Colonic mucosa (tissue), 4 donors: ENCODE measurements around the gene TMEM60. TPM values are rescaled to one million over a fixed set of nuclear protein-coding genes. Genes with fewer than 3 reads are reported as not detected.

Source experiments
- DNase-seq: peaks from one replicate; pipeline ENCODE4 v3.0.0-alpha.2; 2020
- H3K27ac ChIP-seq: fragments of 200-600 bp; one replicate; pipeline ENCODE4 v1.8.0; 2021
- H3K27me3 ChIP-seq: fragments of 200-600 bp; one replicate; pipeline ENCODE4 v1.8.0; 2021
- H3K36me3 ChIP-seq: fragments of 200-600 bp; one replicate; pipeline ENCODE4 v1.8.0; 2021
- H3K4me1 ChIP-seq: fragments of 200-600 bp; one replicate; pipeline ENCODE4 v1.8.0; 2021; ENCODE audit warnings: mild to moderate bottlenecking
- H3K4me3 ChIP-seq: fragments of 200-600 bp; one replicate; pipeline ENCODE4 v1.8.0; 2021
- H3K9ac ChIP-seq, 2 donors: one replicate each; pipeline ENCODE4 v1.7.0; 2013; ENCODE audit warnings: control low read depth in 2 of 2, low read depth in 2 of 2, low read length in 2 of 2
- H3K9me3 ChIP-seq: fragments of 200-600 bp; one replicate; pipeline ENCODE4 v1.8.0; 2021
- intact Hi-C: fragments of 100-400 bp; cut with DNase I; formaldehyde crosslinking; loops from one replicate; pipeline ENCODE4 v1.14.1; 2022
- total RNA-seq, 2 donors: library from RNA; stranded (reverse); fragmentation: NEBNext Ultra II Directional in 1 of 2; extraction: Animal tissue kit (Norgen Biotek cat#: 25700) in 1 of 2; gene quantifications; one replicate each; pipeline ENCODE4 v1.2.1, GENCODE V29; 2021
- TF ChIP-seq, protein P1 (sequence below): fragments of 200-600 bp; IDR thresholded peaks from one replicate; pipeline ENCODE4 v1.8.0; 2022; ENCODE audit warnings: antibody characterized with exemption, mild to moderate bottlenecking
- donor health status: healthy.
- donor health status: DM: no; HTN: no; CAD: no.
- donor health status: DM: no; HTN: no; CAD: no.

The TMEM60 gene, protein sequence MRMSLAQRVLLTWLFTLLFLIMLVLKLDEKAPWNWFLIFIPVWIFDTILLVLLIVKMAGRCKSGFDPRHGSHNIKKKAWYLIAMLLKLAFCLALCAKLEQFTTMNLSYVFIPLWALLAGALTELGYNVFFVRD
- total RNA-seq, result 10 to 100 TPM; 12.6 to 19.8 TPM

DNA sequence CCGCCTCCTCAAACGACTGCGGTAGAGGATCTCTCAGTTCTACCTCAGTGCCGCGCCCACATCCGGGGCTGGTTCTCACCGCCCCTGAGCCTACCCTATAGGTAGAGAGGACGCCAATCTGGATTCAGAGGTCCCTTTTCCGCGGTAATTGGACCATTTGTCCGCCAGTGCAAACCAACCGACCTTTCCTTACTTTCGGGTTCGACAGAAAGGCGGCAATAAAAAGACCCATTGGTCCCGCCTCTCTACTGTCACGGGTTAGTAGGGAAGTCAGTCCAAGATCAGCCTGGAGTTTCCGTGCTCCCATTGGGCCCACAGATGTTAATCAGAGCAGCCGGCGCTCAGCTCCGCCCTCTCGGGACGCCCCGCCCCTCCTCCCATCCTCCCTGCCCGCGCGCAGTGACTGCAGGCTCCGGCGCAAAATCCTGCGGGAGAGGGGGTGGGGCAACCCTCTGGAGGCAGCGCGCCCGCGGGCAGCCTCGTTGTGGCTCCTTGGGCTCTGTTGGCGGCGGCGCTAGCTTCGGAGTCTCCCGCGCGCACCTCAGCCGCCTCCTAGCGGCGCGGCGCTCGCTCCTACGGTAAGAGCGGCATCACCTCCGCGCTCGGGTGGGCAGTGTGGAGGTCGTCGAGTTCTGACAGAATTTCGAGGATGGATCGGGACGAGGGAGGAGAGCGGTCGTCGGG lies at the start of gene TMEM60, which contains the start of gene PHTF2:
TSS of gene TMEM60 (minus strand) at position 41 of the 684 bp plus-strand sequence. CDS start 4,061 bp downstream, outside the sequence.
TSS of gene PHTF2 (plus strand) at position 380 of the 684 bp plus-strand sequence.
- intact Hi-C loops, result no loop called here
- no peaks in the 10 kb centered on the region for H3K36me3 ChIP-seq
- peaks cover 11% of the 10 kb centered on the region for H3K4me1 ChIP-seq
- H3K4me3 ChIP-seq, result peak within 1 kb of the TSS; percentile 89
- H3K27me3 ChIP-seq, result no peaks in the 10 kb centered on the region
- peak; percentile 99 for DNase-seq
- H3K27ac ChIP-seq, result peak within 1 kb of the TSS; percentile 90
- no peaks in the 10 kb centered on the region for H3K9me3 ChIP-seq
- TF ChIP-seq, protein P1, sequence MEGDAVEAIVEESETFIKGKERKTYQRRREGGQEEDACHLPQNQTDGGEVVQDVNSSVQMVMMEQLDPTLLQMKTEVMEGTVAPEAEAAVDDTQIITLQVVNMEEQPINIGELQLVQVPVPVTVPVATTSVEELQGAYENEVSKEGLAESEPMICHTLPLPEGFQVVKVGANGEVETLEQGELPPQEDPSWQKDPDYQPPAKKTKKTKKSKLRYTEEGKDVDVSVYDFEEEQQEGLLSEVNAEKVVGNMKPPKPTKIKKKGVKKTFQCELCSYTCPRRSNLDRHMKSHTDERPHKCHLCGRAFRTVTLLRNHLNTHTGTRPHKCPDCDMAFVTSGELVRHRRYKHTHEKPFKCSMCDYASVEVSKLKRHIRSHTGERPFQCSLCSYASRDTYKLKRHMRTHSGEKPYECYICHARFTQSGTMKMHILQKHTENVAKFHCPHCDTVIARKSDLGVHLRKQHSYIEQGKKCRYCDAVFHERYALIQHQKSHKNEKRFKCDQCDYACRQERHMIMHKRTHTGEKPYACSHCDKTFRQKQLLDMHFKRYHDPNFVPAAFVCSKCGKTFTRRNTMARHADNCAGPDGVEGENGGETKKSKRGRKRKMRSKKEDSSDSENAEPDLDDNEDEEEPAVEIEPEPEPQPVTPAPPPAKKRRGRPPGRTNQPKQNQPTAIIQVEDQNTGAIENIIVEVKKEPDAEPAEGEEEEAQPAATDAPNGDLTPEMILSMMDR, result peak; percentile 30
- peak within 1 kb of the TSS; percentile 94 to 100 for H3K9ac ChIP-seq

DNA sequence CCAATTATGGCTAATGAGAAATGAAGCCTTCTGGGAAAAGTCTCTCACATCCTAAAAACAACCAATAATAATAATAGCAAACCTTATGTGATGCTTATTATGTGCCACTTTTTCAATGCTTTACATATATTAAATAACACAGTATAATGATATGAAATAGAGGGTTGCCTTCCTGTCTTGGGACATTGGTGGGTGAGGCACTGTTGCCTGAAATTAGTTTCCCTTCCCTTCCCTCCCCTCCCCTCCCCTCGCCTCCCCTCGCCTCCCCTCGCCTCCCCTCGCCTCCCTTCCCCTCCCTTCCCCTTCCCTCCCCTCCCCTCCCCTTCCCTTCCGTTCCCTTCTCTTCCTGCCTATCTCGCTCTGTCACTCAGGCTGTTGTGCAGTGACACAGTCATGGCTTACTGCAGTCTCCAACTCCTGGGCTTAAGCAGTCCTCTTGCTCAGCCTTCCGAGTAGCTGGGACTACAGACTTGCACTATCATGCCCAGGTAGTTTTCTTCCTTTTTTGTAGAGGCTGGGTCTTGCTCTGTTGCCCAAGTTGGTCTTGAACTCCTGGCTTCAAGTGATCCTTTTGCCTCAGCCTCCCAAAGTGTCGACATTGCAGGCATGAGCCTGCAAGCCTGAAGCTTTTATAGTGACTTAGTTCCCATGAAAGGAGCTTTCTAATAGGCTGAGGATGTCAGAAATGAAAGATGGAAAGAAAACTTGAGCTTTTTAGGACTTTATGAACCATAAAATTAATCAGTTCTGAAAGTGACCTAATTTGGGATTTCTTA lies 48.3 kb upstream of the TMEM60 start:
- no peak for DNase-seq
- Histone ChIP-seq H3K27me3 (no peaks in the 10 kb centered on the region), H3K9ac (no peak overlapping the region), H3K4me1 (no peaks in the 10 kb centered on the region), H3K4me3 (no peak overlapping the region), H3K27ac (no peak overlapping the region), H3K36me3 (no peaks in the 10 kb centered on the region), H3K9me3 (no peaks in the 10 kb centered on the region)
- TF ChIP-seq, protein P1, result no peak
- intact Hi-C loops, result no loop called here

DNA sequence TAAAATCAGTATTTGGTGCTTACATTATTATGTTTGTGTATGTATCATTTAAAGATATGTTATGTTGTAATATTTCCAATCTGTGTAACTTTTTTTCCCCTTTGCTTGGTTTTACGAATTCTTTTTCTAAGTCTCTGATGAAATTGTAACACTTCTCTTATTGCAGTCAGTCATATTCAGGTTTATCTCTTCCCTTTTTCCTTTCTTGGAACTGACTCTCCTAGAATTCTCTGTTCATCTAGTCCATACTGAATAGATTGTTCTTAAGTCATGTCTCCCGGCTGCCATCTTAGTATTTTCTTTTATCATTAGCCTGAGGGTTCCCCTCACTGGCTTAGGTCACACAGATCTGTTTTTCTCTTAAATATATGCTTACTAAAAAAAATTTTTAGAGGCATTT lies 45.0 kb upstream of the TMEM60 start:
- no peak overlapping the region for H3K9ac ChIP-seq
- no peak for DNase-seq
- no peaks in the 10 kb centered on the region for H3K4me1 ChIP-seq
- no peak overlapping the region for H3K27ac ChIP-seq
- no peaks in the 10 kb centered on the region for H3K9me3 ChIP-seq
- intact Hi-C loops, result no loop called here
- TF ChIP-seq, protein P1, result no peak
- H3K36me3 ChIP-seq, result no peaks in the 10 kb centered on the region
- H3K4me3 ChIP-seq, result no peak overlapping the region
- H3K27me3 ChIP-seq, result no peaks in the 10 kb centered on the region

DNA sequence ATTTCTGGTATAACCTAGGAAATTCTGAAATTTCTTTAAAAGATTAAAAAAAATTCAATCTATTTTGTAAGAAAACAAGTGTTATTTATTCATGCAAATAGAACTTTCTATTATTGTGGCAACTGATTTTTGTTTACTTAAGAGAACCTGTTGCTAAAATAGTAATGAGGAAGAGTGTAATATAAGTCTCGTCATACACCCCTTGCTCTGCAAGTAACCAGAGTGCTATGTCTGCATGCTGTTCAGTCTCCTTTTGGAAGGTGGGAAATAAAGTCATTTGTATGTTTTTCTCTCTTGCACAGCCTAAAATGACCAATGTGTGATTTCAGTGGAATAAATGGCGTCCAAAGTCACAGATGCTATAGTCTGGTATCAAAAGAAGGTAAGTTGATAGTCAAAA lies 41.7 kb upstream of the TMEM60 start:
- TF ChIP-seq, protein P1, result no peak
- H3K27me3 ChIP-seq, result no peaks in the 10 kb centered on the region
- no peak overlapping the region for H3K4me3 ChIP-seq
- DNase-seq, result no peak
- H3K9ac ChIP-seq, result no peak overlapping the region
- no peaks in the 10 kb centered on the region for H3K36me3 ChIP-seq
- H3K9me3 ChIP-seq, result no peaks in the 10 kb centered on the region
- H3K4me1 ChIP-seq, result no peaks in the 10 kb centered on the region
- intact Hi-C loops, result no loop called here
- no peak overlapping the region for H3K27ac ChIP-seq

DNA sequence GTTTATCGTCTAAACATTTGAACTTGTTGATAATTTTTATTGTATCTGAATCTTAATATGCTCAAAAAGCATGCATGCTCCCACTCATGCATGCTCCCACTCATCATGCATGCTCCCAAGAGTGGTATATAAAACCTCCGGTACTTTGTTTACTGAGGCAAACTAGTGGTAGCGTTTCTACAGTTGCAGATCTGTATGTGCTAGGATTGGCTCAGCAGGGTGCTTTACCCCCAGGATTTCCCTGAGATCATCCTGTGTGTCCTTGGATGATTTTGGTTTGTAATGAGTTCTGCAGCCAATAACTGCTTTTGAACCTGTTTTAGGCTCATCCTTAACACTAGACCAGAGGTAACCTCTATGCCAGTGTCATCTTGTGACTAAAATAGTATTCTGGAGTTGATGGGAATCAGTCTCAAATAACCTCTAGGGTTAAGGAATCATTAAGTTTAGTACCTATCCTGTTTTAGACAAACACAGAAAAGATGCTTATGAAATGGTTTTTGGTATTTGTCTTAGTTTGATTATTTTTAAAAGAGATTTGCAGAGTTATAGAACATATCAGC lies 40.8 kb upstream of the TMEM60 start:
- Histone ChIP-seq H3K36me3 (no peaks in the 10 kb centered on the region), H3K9me3 (no peaks in the 10 kb centered on the region), H3K27me3 (no peaks in the 10 kb centered on the region), H3K9ac (no peak overlapping the region), H3K4me3 (no peak overlapping the region), H3K4me1 (no peaks in the 10 kb centered on the region), H3K27ac (no peak overlapping the region)
- intact Hi-C loops, result no loop called here
- TF ChIP-seq, protein P1, result no peak
- DNase-seq, result no peak
